ENCODE results near the gene SSBP4.

- TF ChIP-seq, protein P1, sequence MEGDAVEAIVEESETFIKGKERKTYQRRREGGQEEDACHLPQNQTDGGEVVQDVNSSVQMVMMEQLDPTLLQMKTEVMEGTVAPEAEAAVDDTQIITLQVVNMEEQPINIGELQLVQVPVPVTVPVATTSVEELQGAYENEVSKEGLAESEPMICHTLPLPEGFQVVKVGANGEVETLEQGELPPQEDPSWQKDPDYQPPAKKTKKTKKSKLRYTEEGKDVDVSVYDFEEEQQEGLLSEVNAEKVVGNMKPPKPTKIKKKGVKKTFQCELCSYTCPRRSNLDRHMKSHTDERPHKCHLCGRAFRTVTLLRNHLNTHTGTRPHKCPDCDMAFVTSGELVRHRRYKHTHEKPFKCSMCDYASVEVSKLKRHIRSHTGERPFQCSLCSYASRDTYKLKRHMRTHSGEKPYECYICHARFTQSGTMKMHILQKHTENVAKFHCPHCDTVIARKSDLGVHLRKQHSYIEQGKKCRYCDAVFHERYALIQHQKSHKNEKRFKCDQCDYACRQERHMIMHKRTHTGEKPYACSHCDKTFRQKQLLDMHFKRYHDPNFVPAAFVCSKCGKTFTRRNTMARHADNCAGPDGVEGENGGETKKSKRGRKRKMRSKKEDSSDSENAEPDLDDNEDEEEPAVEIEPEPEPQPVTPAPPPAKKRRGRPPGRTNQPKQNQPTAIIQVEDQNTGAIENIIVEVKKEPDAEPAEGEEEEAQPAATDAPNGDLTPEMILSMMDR (IDR thresholded peaks at IDR 0.05), result no peak
- TF ChIP-seq POLR2A (IDR thresholded peaks at IDR 0.05), result no peak
Measured at GRCh38 chr19:18434411-18435175, 15.4 kb downstream of the SSBP4 start.
